A172 (cell line): ENCODE results near the gene CCR3. TPM values are rescaled to one million over a fixed set of nuclear protein-coding genes. Genes with fewer than 3 reads are reported as not detected.
A peak's percentile ranks its signal among the peaks of the same experiment; 100 is the strongest.

Source experiments
- DNase-seq: peaks from one replicate; pipeline ENCODE4 v3.0.0-alpha.2; 2015; ENCODE audit warnings: low spot score
- total RNA-seq: library from RNA; depleted of rRNA; stranded (reverse); fragments of >200 nt; shearing (Covaris generic); gene quantifications from 2 replicates; pipeline ENCODE4 v1.2.3, GENCODE V29; 2014; rRNA removed

CCR3 gene
- total RNA-seq, 1 experiment from 2014 or later = not detected

GRCh38 chr3:46297658-46298423, 55.6 kb downstream of the CCR3 start:
- DNase-seq = peak; percentile 40

- no peak for DNase-seq
Observed at GRCh38 chr3:46298871-46299607, 56.8 kb downstream of the CCR3 start.

GRCh38 chr3:46299608-46300460, 57.6 kb downstream of the CCR3 start:
- no peak for DNase-seq

- DNase-seq = no peak
Observed at GRCh38 chr3:46300461-46300789, 58.2 kb downstream of the CCR3 start.

GRCh38 chr3:46301122-46301835, 59.0 kb downstream of the CCR3 start:
- DNase-seq = no peak

GRCh38 chr3:46303240-46303639, 61.0 kb downstream of the CCR3 start:
- DNase-seq = no peak

- no peak for DNase-seq
Observed at GRCh38 chr3:46304739-46305138, 62.5 kb downstream of the CCR3 start.

- no peak for DNase-seq
Observed at GRCh38 chr3:46312991-46313390, 70.7 kb downstream of the CCR3 start.

- DNase-seq = no peak
Observed at GRCh38 chr3:46314517-46314916, 72.3 kb downstream of the CCR3 start.

GRCh38 chr3:46316206-46316605, 73.9 kb downstream of the CCR3 start:
- DNase-seq = no peak

Other genes starting within 250 kb of the CCR3 start
- gene FYCO1, start 246.6 kb upstream of the CCR3 start, total RNA-seq = 6.3 and 7.3 TPM in 2 replicates
- gene XCR1, start 215.0 kb upstream of the CCR3 start, total RNA-seq = not detected in 2 replicates
- not detected in 2 replicates for gene CCR1, start 34.1 kb upstream of the CCR3 start, total RNA-seq
- not detected in 2 replicates for gene CCR2, start 111.7 kb downstream of the CCR3 start, total RNA-seq
- gene CCR5, start 128.5 kb downstream of the CCR3 start, total RNA-seq = not detected in 2 replicates
- 0.72 TPM in 1 of 2 replicates, not detected in the other for gene CCRL2, start 164.8 kb downstream of the CCR3 start, total RNA-seq
- not detected in 2 replicates for gene LTF, start 222.4 kb downstream of the CCR3 start, total RNA-seq